ENCODE data around the gene IRF5.

Gene IRF5

DNA sequence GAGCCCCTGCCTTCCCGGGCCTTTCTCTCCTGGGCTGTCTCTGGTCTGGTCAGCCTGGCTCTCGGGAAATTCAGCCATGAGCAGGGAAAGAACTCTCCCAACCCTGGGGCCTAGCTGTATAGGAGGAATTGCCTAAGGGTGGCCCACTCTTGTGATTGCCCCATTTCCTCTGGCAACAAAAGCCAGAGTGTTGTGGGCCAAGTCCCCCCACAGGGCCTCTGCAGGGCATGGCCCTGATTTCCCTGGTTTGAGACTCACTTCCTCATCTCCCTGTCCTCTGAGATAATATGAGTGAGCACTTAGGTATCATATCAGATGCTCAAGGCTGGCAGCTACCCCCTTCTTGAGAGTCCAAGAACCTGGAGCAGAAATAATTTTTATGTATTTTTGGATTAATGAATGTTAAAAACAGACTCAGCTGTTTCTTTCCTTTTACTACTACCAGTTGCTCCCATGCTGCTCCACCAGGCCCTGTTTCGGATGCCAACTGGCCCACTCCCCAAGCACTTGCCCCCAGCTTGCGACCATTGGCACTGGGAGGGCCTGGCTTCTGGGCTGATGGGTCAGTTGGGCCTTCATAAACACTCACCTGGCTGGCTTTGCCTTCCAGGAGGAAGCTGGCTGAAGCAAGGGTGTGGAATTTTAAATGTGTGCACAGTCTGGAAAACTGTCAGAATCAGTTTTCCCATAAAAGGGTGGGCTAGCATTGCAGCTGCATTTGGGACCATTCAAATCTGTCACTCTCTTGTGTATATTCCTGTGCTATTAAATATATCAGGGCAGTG lies 11.4 kb downstream of the IRF5 start:
- CTCF ChIA-PET: interaction anchor here (0.8 kb wide), 1 partner anchor 9 kb away, joined by 3 read pairs; no protein-coding TSS in a partner anchor
- TF ChIP-seq SP1 (IDR thresholded peaks at IDR 0.05) (no peak), FOXK2 (IDR thresholded peaks at IDR 0.05) (no peak), FOXM1 (IDR thresholded peaks at IDR 0.05; ENCODE audit: borderline replicate concordance) (no peak), TARDBP (IDR thresholded peaks at IDR 0.05) (no peak), BHLHE40 (IDR thresholded peaks at IDR 0.05; ENCODE audit: borderline replicate concordance) (no peak), ZNF384 (IDR thresholded peaks at IDR 0.05) (no peak), FOXA1 (IDR thresholded peaks at IDR 0.05) (no peak), L3MBTL2 (conservative IDR thresholded peaks at IDR 0.05) (no peak), SUZ12 (IDR thresholded peaks at IDR 0.05) (no peak), PKNOX1 (IDR thresholded peaks at IDR 0.05) (no peak), HDGF (IDR thresholded peaks at IDR 0.05; ENCODE audit: borderline replicate concordance) (no peak)
- no peak for DNase-seq (ENCODE audit: extremely low spot score)
- POLR2A ChIA-PET: no interaction called here

DNA sequence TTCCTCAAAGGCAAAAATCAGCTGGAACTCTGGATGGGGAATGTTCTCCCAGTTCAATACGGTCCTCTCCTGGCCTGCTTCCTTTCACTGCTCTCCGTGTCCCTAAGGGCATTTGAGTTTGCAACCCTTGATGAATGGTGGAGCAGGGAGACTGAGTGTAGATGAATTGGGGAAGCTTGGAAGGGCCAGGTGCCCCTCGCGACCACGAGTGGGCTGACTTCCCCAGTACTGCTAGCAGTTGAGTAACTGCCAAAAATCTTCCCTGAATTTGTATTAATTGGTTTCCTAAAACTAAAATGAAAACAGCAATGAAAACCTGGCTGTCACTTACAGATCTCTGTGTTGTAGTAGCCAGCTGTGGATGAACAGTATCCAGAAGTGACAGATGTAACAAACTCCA lies 13.6 kb downstream of the IRF5 start:
- POLR2A ChIA-PET: no interaction called here
- TF ChIP-seq CTBP1 (IDR thresholded peaks at IDR 0.05; ENCODE audit: borderline replicate concordance) (no peak), FOXK2 (IDR thresholded peaks at IDR 0.05) (no peak), ARNT (IDR thresholded peaks at IDR 0.05) (no peak), PKNOX1 (IDR thresholded peaks at IDR 0.05) (no peak), SP1 (IDR thresholded peaks at IDR 0.05) (no peak), HDGF (IDR thresholded peaks at IDR 0.05; ENCODE audit: borderline replicate concordance) (no peak), TARDBP (IDR thresholded peaks at IDR 0.05) (no peak), SUZ12 (IDR thresholded peaks at IDR 0.05) (no peak), L3MBTL2 (conservative IDR thresholded peaks at IDR 0.05) (no peak), ELF4 (IDR thresholded peaks at IDR 0.05) (no peak), NFRKB (IDR thresholded peaks at IDR 0.05) (no peak), FOXM1 (IDR thresholded peaks at IDR 0.05; ENCODE audit: borderline replicate concordance) (no peak), FOXA1 (IDR thresholded peaks at IDR 0.05) (no peak), ZNF384 (IDR thresholded peaks at IDR 0.05) (no peak), LEF1 (IDR thresholded peaks at IDR 0.05; ENCODE audit: borderline replicate concordance) (no peak)
- CTCF ChIA-PET: no interaction called here
- no peak for DNase-seq (ENCODE audit: extremely low spot score)

DNA sequence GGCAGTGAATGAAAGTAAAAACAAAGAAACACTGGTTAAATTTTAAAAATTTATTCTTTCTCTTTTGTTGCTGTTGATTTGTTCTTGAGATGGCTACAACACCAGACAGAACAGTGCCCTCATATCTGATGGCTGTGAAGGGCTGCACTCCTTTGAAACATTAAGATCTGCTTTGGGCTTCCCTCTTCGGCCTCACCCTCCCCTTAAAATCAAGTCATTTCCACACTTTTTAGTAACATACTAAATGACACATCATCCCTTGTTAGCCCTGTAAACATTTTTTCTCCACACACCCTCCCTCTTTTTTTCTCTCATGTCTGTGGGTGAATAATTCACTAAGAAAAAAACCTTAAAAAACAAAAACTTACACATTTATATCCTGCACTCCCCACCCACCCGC lies 16.4 kb downstream of the IRF5 start:
- CTCF ChIA-PET: interaction anchor here (1.3 kb wide), 1 partner anchor 137 kb away, joined by 7 read pairs; no protein-coding TSS in a partner anchor
- TF ChIP-seq ARNT (IDR thresholded peaks at IDR 0.05): no peak
- TF ChIP-seq FOXM1 (IDR thresholded peaks at IDR 0.05; ENCODE audit: borderline replicate concordance): no peak
- TF ChIP-seq ZNF384 (IDR thresholded peaks at IDR 0.05): no peak
- TF ChIP-seq TARDBP (IDR thresholded peaks at IDR 0.05): no peak
- TF ChIP-seq NFRKB (IDR thresholded peaks at IDR 0.05): no peak
- POLR2A ChIA-PET: no interaction called here
- DNase-seq (ENCODE audit: extremely low spot score): no peak

- TF ChIP-seq BHLHE40 (IDR thresholded peaks at IDR 0.05; ENCODE audit: borderline replicate concordance): no peak
- ChIA-PET CTCF (no interaction called here), POLR2A (no interaction called here)
- no peak for DNase-seq (ENCODE audit: extremely low spot score)
Measured at GRCh38 chr7:128954830-128955802, 17.4 kb downstream of the IRF5 start.

GRCh38 chr7:128955981-128956380 lies 18.3 kb downstream of the IRF5 start:
- TF ChIP-seq PKNOX1 (IDR thresholded peaks at IDR 0.05): no peak
- no peak for TF ChIP-seq CTBP1 (IDR thresholded peaks at IDR 0.05; ENCODE audit: borderline replicate concordance)
- TF ChIP-seq TARDBP (IDR thresholded peaks at IDR 0.05): no peak
- TF ChIP-seq FOXK2 (IDR thresholded peaks at IDR 0.05): no peak
- no peak for TF ChIP-seq SP1 (IDR thresholded peaks at IDR 0.05)
- TF ChIP-seq FOXM1 (IDR thresholded peaks at IDR 0.05; ENCODE audit: borderline replicate concordance): no peak
- no peak for TF ChIP-seq SUZ12 (IDR thresholded peaks at IDR 0.05)
- TF ChIP-seq HDGF (IDR thresholded peaks at IDR 0.05; ENCODE audit: borderline replicate concordance): no peak
- TF ChIP-seq ZNF384 (IDR thresholded peaks at IDR 0.05): no peak
- TF ChIP-seq FOXA1 (IDR thresholded peaks at IDR 0.05): no peak
- ChIA-PET POLR2A (no interaction called here), CTCF (no interaction called here)
- no peak for DNase-seq (ENCODE audit: extremely low spot score)

DNA sequence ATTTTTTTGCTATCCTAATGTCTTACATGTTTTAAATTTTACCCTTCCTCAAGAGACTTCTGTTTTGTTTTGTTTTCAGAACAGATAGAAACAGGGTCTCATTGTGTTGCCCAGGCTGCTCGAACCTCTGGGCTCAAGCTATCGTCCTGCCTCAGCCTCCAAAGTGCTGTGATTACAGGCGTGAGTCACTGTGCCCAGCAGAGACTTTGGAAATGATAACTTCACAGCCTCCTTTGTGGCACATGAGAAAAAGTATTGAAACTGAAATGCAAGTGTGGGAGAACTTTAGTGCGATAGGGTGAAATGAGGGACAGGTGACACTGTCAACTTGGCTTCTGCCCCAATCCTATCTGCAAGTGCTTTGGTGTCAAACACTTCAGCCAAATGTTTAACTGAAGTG lies 21.6 kb downstream of the IRF5 start:
- POLR2A ChIA-PET: no interaction called here
- no peak for DNase-seq (ENCODE audit: extremely low spot score)
- CTCF ChIA-PET: interaction anchor here (0.9 kb wide), 1 partner anchor 114 kb away, joined by 7 read pairs; no protein-coding TSS in a partner anchor
- TF ChIP-seq SUZ12 (IDR thresholded peaks at IDR 0.05) (no peak), ARNT (IDR thresholded peaks at IDR 0.05) (no peak), SP1 (IDR thresholded peaks at IDR 0.05) (no peak), LEF1 (IDR thresholded peaks at IDR 0.05; ENCODE audit: borderline replicate concordance) (no peak), FOXM1 (IDR thresholded peaks at IDR 0.05; ENCODE audit: borderline replicate concordance) (no peak), PKNOX1 (IDR thresholded peaks at IDR 0.05) (no peak), HDGF (IDR thresholded peaks at IDR 0.05; ENCODE audit: borderline replicate concordance) (no peak), L3MBTL2 (conservative IDR thresholded peaks at IDR 0.05) (no peak), BHLHE40 (IDR thresholded peaks at IDR 0.05; ENCODE audit: borderline replicate concordance) (no peak), TARDBP (IDR thresholded peaks at IDR 0.05) (no peak), CTBP1 (IDR thresholded peaks at IDR 0.05; ENCODE audit: borderline replicate concordance) (no peak), ELF4 (IDR thresholded peaks at IDR 0.05) (no peak), FOXA1 (IDR thresholded peaks at IDR 0.05) (no peak), ZNF384 (IDR thresholded peaks at IDR 0.05) (no peak)
